DOHH2 (cell line): ENCODE measurements around the gene BRCA2.

Experiments used
- EZH2phosphoT487 ChIP-seq: fragments of 200-600 bp; sonication (generic); IDR thresholded peaks from 2 replicates; pipeline ENCODE4 v1.6.1; 2017; ENCODE audit warnings: borderline replicate concordance, mild to moderate bottlenecking, antibody characterized with exemption, low read length, moderate library complexity, mixed read lengths
- TF ChIP-seq, protein P1 (sequence below): fragments of 200-600 bp; sonication (generic); IDR thresholded peaks from one replicate; pipeline ENCODE4 v1.5.1; 2014; ENCODE audit warnings: antibody characterized with exemption, mild to moderate bottlenecking, low read depth, low read length; ENCODE audit not compliant: poor library complexity, severe bottlenecking

DNA sequence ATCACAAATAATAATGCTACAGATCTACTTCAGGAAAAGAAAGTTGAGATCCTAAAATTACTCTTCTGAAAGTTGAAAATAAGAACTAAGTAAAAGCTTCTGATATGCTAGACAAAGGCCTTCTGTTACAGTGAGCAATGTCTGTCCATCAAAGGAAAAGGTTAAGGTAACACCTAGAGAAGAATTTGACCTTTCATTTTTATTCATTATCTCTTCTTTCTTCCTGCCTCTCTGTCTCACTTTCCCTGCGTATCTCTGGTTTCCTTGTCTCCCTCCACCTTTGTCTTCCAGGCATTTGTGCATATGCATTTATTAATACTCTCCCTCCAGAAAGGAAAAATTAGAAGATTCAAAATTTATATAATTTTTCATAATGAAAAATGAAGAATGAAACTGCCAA lies 49.2 kb upstream of the BRCA2 start:
- TF ChIP-seq, protein P1, sequence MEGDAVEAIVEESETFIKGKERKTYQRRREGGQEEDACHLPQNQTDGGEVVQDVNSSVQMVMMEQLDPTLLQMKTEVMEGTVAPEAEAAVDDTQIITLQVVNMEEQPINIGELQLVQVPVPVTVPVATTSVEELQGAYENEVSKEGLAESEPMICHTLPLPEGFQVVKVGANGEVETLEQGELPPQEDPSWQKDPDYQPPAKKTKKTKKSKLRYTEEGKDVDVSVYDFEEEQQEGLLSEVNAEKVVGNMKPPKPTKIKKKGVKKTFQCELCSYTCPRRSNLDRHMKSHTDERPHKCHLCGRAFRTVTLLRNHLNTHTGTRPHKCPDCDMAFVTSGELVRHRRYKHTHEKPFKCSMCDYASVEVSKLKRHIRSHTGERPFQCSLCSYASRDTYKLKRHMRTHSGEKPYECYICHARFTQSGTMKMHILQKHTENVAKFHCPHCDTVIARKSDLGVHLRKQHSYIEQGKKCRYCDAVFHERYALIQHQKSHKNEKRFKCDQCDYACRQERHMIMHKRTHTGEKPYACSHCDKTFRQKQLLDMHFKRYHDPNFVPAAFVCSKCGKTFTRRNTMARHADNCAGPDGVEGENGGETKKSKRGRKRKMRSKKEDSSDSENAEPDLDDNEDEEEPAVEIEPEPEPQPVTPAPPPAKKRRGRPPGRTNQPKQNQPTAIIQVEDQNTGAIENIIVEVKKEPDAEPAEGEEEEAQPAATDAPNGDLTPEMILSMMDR, result no peak
- TF ChIP-seq EZH2phosphoT487, result no peak
